Activated T-cell treated with anti-CD3 and anti-CD28 coated beads for 48 hours (primary cell): ENCODE results near the gene SLC12A6.

ENCODE experiments used
- DNase-seq: peaks from one replicate; pipeline ENCODE4 v3.0.0-alpha.2; 2020; ENCODE audit warnings: low read depth

SLC12A6 gene

GRCh38 chr15:34330279-34330678 is 7.3 kb downstream of the SLC12A6 start:
- no peak for DNase-seq

GRCh38 chr15:34329006-34329405 is 8.6 kb downstream of the SLC12A6 start:
- DNase-seq = no peak

- DNase-seq = no peak
These were observed 9.7 kb downstream of the SLC12A6 start for GRCh38 chr15:34327906-34328305.

GRCh38 chr15:34325368-34325767 is 12.2 kb downstream of the SLC12A6 start:
- DNase-seq = no peak

- DNase-seq = no peak
These were observed 12.6 kb downstream of the SLC12A6 start for GRCh38 chr15:34324933-34325332.

- DNase-seq = no peak
These were observed 14.4 kb downstream of the SLC12A6 start for GRCh38 chr15:34323217-34323616.

GRCh38 chr15:34318277-34319079 is 19.1 kb downstream of the SLC12A6 start:
- DNase-seq = no peak

- no peak for DNase-seq
These were observed 22.8 kb downstream of the SLC12A6 start for GRCh38 chr15:34314491-34315490.

- no peak for DNase-seq
These were observed 26.0 kb downstream of the SLC12A6 start for GRCh38 chr15:34311563-34311962.

GRCh38 chr15:34304613-34305012 is 33.0 kb downstream of the SLC12A6 start:
- DNase-seq = no peak

GRCh38 chr15:34301058-34301457 is 36.5 kb downstream of the SLC12A6 start:
- no peak for DNase-seq

GRCh38 chr15:34297059-34297458 is 40.5 kb downstream of the SLC12A6 start:
- DNase-seq = no peak

GRCh38 chr15:34292621-34293020 is 45.0 kb downstream of the SLC12A6 start:
- no peak for DNase-seq

- DNase-seq = no peak
These were observed 52.6 kb downstream of the SLC12A6 start for GRCh38 chr15:34284937-34285336.

- no peak for DNase-seq
These were observed 55.2 kb downstream of the SLC12A6 start for GRCh38 chr15:34282384-34282783.

- DNase-seq = no peak
These were observed 57.4 kb downstream of the SLC12A6 start for GRCh38 chr15:34280193-34280592.

- no peak for DNase-seq
These were observed 58.2 kb downstream of the SLC12A6 start for GRCh38 chr15:34279368-34279767.

GRCh38 chr15:34275721-34276120 is 61.9 kb downstream of the SLC12A6 start:
- no peak for DNase-seq

- DNase-seq = no peak
These were observed 62.4 kb downstream of the SLC12A6 start for GRCh38 chr15:34275154-34275553.

- DNase-seq = no peak
These were observed 66.1 kb downstream of the SLC12A6 start for GRCh38 chr15:34271493-34271892.

GRCh38 chr15:34266751-34267150 is 70.8 kb downstream of the SLC12A6 start:
- DNase-seq = no peak

GRCh38 chr15:34264076-34264475 is 73.5 kb downstream of the SLC12A6 start:
- no peak for DNase-seq

- DNase-seq = no peak
These were observed 75.2 kb downstream of the SLC12A6 start for GRCh38 chr15:34262362-34262761.
